Measurements from ENCODE around the gene GNAL.

DNA sequence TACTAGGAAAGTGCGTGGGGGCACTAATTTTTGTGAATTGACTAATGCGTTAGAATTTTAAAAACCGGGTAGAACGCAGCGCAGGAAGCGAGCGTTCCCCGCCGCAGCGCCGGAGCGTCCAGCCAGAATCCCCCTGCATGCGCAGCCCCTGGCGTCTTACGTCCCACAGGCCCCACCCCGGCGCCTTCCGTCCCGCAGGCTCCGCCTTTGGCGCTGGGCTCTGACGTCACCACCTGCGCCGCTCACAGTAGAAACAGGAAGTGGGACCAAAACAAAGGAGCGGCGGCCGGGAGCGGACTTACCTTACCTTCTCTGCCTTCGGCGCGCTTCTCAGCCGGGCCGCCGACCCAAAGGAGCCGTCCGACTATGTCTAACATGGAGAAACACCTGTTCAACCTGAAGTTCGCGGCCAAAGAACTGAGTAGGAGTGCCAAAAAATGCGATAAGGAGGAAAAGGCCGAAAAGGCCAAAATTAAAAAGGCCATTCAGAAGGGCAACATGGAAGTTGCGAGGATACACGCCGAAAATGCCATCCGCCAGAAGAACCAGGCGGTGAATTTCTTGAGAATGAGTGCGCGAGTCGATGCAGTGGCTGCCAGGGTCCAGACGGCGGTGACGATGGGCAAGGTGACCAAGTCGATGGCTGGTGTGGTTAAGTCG, 162.2 kb downstream of the GNAL start, which contains the start of gene CHMP1B:
- TF ChIP-seq, protein P1, sequence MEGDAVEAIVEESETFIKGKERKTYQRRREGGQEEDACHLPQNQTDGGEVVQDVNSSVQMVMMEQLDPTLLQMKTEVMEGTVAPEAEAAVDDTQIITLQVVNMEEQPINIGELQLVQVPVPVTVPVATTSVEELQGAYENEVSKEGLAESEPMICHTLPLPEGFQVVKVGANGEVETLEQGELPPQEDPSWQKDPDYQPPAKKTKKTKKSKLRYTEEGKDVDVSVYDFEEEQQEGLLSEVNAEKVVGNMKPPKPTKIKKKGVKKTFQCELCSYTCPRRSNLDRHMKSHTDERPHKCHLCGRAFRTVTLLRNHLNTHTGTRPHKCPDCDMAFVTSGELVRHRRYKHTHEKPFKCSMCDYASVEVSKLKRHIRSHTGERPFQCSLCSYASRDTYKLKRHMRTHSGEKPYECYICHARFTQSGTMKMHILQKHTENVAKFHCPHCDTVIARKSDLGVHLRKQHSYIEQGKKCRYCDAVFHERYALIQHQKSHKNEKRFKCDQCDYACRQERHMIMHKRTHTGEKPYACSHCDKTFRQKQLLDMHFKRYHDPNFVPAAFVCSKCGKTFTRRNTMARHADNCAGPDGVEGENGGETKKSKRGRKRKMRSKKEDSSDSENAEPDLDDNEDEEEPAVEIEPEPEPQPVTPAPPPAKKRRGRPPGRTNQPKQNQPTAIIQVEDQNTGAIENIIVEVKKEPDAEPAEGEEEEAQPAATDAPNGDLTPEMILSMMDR (IDR thresholded peaks at IDR 0.05; ENCODE audit: insufficient read depth, low read length, poor library complexity, severe bottlenecking) = no peak
- TF ChIP-seq EZH2phosphoT487 (conservative IDR thresholded peaks at IDR 0.05; ENCODE audit: low read length) = no peak
